Adipocyte (in vitro differentiated cells): ENCODE results near the gene PAK1IP1.
"Not testable (repeated sequence)": the region's sequence is repeated elsewhere in the genome, so short reads cannot be mapped to it uniquely, and the experiment has no call there.

Experiments used
- DNase-seq: peaks from one replicate; pipeline ENCODE4 v3.0.0-alpha.2; 2015; ENCODE audit warnings: low read depth
- H3K27me3 ChIP-seq: replicated peaks from 2 replicates; pipeline ENCODE4 v1.7.0; 2013; ENCODE audit warnings: mild to moderate bottlenecking, low read length, moderate library complexity; ENCODE audit not compliant: control insufficient read depth, insufficient read depth
- H3K36me3 ChIP-seq: 2 replicates; pipeline ENCODE4 v1.7.0; 2013; ENCODE audit warnings: low read length, mild to moderate bottlenecking, moderate library complexity; ENCODE audit not compliant: control insufficient read depth, insufficient read depth, severe bottlenecking
- H3K4me1 ChIP-seq: 2 replicates; pipeline ENCODE4 v1.7.0; 2013; ENCODE audit warnings: mild to moderate bottlenecking, low read length, moderate library complexity; ENCODE audit not compliant: control insufficient read depth, insufficient read depth
- H3K4me3 ChIP-seq: 2 replicates; pipeline ENCODE4 v1.7.0; 2013; ENCODE audit warnings: mild to moderate bottlenecking, low read length, moderate library complexity
- H3K9ac ChIP-seq: 2 replicates; pipeline ENCODE4 v1.7.0; 2013; ENCODE audit warnings: mild to moderate bottlenecking, low read length, moderate library complexity
- H3K9me3 ChIP-seq: 2 replicates; pipeline ENCODE4 v1.7.0; 2013; ENCODE audit warnings: mild to moderate bottlenecking, low read length, moderate library complexity; ENCODE audit not compliant: control insufficient read depth

PAK1IP1 gene

GRCh38 chr6:10695086-10695657 is 400 bp downstream of the PAK1IP1 start:
- Histone ChIP-seq H3K27me3 (no peaks in the 10 kb centered on the region), H3K36me3 (peaks cover 23% of the 10 kb centered on the region), H3K9me3 (no peaks in the 10 kb centered on the region), H3K4me1 (peaks cover 22% of the 10 kb centered on the region), H3K9ac (peak overlapping the region; percentile 95), H3K4me3 (peak overlapping the region; percentile 94)
- no peak for DNase-seq

- H3K27me3 ChIP-seq, result no peaks in the 10 kb centered on the region
- H3K4me3 ChIP-seq, result no peak overlapping the region
- DNase-seq, result no peak
- H3K36me3 ChIP-seq, result peaks cover 29% of the 10 kb centered on the region
- peaks cover 22% of the 10 kb centered on the region for H3K4me1 ChIP-seq
- H3K9me3 ChIP-seq, result no peaks in the 10 kb centered on the region
- no peak overlapping the region for H3K9ac ChIP-seq
Measured at GRCh38 chr6:10696655-10697054, 1.9 kb downstream of the PAK1IP1 start.

- Histone ChIP-seq H3K9me3 (peaks cover 9% of the 10 kb centered on the region), H3K9ac (no peak overlapping the region), H3K4me1 (no peaks in the 10 kb centered on the region), H3K36me3 (peaks cover 15% of the 10 kb centered on the region), H3K27me3 (no peaks in the 10 kb centered on the region), H3K4me3 (no peak overlapping the region)
- no peak for DNase-seq
Measured at GRCh38 chr6:10713962-10714361, 19.2 kb downstream of the PAK1IP1 start.

- Histone ChIP-seq H3K27me3 (no peaks in the 10 kb centered on the region), H3K9ac (peak overlapping the region; percentile 90), H3K9me3 (peaks cover 11% of the 10 kb centered on the region), H3K4me3 (peak overlapping the region; percentile 86), H3K4me1 (peaks cover 15% of the 10 kb centered on the region), H3K36me3 (no peaks in the 10 kb centered on the region)
- no peak for DNase-seq
Measured at GRCh38 chr6:10719296-10719963, 24.7 kb downstream of the PAK1IP1 start.

- H3K9ac ChIP-seq, result peak overlapping the region; percentile 90
- DNase-seq, result no peak
- H3K27me3 ChIP-seq, result no peaks in the 10 kb centered on the region
- H3K4me1 ChIP-seq, result peaks cover 16% of the 10 kb centered on the region
- H3K36me3 ChIP-seq, result no peaks in the 10 kb centered on the region
- H3K4me3 ChIP-seq, result peak overlapping the region; percentile 86
- peaks cover 11% of the 10 kb centered on the region for H3K9me3 ChIP-seq
Measured at GRCh38 chr6:10719964-10720264, 25.1 kb downstream of the PAK1IP1 start.

- Histone ChIP-seq H3K4me1 (peaks cover 16% of the 10 kb centered on the region), H3K9ac (peak overlapping the region; percentile 90), H3K27me3 (no peaks in the 10 kb centered on the region), H3K36me3 (peaks cover 4% of the 10 kb centered on the region), H3K4me3 (peak overlapping the region; percentile 86), H3K9me3 (peaks cover 11% of the 10 kb centered on the region)
- no peak for DNase-seq
Measured at GRCh38 chr6:10720265-10720959, 25.6 kb downstream of the PAK1IP1 start.

- not testable (repeated sequence) for DNase-seq, H3K27me3 ChIP-seq
- H3K36me3 ChIP-seq, result peaks cover 12% of the 10 kb centered on the region
- peak overlapping the region; percentile 86 for H3K4me3 ChIP-seq
- peaks cover 11% of the 10 kb centered on the region for H3K9me3 ChIP-seq
- H3K4me1 ChIP-seq, result peaks cover 16% of the 10 kb centered on the region
- peak overlapping the region; percentile 90 for H3K9ac ChIP-seq
Measured at GRCh38 chr6:10720960-10721849, 26.4 kb downstream of the PAK1IP1 start.

GRCh38 chr6:10721850-10722569 is 27.2 kb downstream of the PAK1IP1 start:
- peaks cover 18% of the 10 kb centered on the region for H3K36me3 ChIP-seq
- DNase-seq, result no peak
- peaks cover 11% of the 10 kb centered on the region for H3K9me3 ChIP-seq
- H3K4me3 ChIP-seq, result peak overlapping the region; percentile 98
- H3K27me3 ChIP-seq, result no peaks in the 10 kb centered on the region
- H3K4me1 ChIP-seq, result peaks cover 16% of the 10 kb centered on the region
- H3K9ac ChIP-seq, result peak overlapping the region; percentile 99

- Histone ChIP-seq H3K9me3 (peaks cover 11% of the 10 kb centered on the region), H3K4me1 (peaks cover 16% of the 10 kb centered on the region), H3K27me3 (no peaks in the 10 kb centered on the region), H3K36me3 (peaks cover 21% of the 10 kb centered on the region), H3K9ac (peak overlapping the region; percentile 99), H3K4me3 (peak overlapping the region; percentile 98)
- no peak for DNase-seq
Measured at GRCh38 chr6:10722570-10722819, 27.7 kb downstream of the PAK1IP1 start.

GRCh38 chr6:10722820-10723566 is 28.2 kb downstream of the PAK1IP1 start, which contains the start of gene TMEM14C:
TMEM14C (plus strand) TSS chr6:10723070; CDS start chr6:10724614, 1,544 bp downstream.
- Histone ChIP-seq H3K9ac (peak within 1 kb of the TSS; percentile 99), H3K36me3 (peaks cover 25% of the 10 kb centered on the region), H3K4me1 (peaks cover 16% of the 10 kb centered on the region), H3K9me3 (peaks cover 10% of the 10 kb centered on the region), H3K4me3 (peak within 1 kb of the TSS; percentile 98), H3K27me3 (no peaks in the 10 kb centered on the region)
- DNase-seq, result peak; percentile 99
